HG03457 (cell line): ENCODE data around the gene MYO5A.

Experiments used
- ATAC-seq: cut with Tn5 transposase; IDR thresholded peaks from one replicate; pipeline ENCODE4 v1.9.1; 2021; ENCODE audit warnings: moderate number of reproducible peaks; ENCODE audit not compliant: unreplicated experiment

MYO5A gene

DNA sequence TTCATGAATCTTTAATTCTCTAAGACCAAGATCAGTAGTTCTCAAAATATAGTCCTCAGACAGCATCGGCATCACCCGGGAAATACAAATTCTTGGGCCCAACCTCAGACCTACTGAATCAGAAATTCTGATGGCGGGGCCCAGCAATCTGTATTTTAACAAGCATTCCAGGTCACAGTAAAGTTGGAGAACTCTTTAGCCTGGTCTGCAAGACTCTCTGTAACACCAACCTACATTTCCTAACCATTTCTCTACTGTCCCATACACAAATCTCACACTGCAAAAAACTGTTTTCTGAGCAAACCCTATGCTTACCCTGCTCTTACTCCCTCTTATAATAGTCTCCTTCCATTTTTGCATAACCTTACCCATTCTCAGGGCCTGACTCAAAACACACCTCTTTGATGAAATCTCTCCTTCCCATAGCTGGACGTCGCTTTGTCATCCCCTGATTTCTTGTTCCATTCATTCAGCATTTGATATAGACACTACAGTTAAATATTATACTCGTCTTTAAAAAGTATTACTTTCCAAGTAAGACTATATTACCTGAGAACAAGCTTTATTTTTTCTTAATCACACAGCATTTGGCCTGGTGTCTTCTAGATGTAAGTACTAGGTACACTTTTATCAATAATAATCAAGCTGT, 149.8 kb downstream of the MYO5A start:
- ATAC-seq, result peak; percentile 27

DNA sequence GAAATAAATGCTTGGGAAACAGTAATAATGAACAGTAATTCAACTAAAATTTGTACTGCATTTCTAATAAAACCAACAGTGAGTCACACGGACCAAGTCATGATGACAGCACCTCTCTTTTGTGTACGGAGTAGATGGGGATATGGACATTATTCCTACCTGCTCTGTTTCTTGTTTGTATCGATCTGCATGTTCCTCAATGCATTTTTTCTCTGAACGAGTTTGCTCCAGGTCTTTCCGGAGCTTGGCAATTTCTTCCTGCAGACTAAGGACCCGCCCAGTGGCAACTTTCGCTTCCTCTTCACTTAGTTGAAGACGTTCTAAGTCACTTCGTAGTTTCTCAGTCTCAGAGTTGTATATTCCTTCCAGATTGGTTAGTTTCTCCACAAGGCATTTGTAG, 158.7 kb downstream of the MYO5A start:
- ATAC-seq, result no peak

DNA sequence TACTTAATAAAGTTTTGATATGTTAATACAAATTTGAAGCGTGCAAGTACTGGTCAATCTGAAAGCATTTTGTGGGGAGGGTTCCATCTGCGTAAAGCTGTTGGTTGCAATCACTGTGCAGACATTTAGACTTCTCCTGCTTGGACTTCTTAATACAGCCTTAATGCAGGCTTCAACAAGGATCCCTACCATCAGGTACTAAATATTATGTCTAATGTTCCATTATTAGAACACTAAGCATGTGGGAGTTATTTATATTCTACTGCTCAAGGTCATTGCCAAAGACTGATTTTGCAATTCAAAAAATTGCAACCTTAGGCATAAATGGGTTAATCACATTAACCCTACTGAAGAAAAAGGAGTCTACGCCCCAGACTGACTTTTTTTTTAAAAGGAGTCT, 159.2 kb downstream of the MYO5A start:
- ATAC-seq, result no peak

DNA sequence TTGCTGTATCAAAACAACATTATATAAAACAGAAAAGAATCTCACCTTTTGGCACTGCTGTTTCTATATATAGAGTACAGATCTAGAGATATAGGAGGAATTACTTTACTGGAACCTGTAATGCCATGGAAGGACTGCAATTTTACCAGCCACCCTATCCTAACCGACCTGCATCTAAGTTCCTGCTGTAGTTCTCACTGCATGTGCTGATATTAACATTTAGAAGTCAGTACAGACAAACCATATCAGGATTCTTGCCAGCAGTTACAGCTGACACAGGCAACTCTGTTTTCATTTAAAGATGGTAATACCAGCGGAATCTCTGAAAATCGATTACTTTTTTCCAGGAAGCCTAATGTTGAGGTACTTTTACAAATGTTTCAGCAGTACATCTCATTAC, 159.7 kb downstream of the MYO5A start:
- ATAC-seq, result no peak

DNA sequence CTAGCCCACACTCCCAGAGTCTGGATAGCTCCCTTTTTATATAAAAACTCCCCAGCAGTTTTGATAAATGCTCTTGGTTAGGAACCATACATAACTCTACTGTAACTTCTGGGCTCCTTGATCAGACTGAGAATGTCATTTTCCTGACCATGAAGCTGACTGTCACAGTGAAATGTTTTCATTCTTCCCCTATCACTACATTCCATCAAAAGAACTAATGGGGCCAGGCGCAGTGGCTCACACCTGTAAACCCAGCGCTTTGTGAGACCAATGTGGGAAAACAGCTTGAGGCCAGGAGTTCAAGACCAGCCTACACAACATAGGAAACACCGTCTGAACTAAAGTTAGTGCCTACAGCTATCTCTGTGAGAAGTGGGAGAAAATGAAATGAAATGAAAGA, 160.3 kb downstream of the MYO5A start:
- no peak for ATAC-seq

DNA sequence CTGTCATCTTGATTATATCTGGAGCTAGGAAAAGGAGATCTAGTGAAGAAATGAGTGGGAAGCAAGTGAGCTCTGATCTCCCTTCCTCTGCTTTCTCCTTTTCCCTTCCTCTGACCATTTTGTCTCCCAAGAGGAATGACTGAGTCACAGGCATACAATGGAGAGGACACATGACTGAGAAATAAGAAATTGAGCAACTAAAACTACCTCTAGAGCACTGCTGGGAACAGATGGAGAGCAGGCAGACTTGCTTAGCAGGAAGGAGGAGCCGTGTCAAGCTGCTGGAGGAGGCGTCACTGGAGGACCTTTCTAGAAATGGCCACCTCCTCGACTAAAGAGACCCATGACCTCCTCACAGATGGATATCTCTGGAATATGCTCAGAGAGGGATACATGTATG, 166.2 kb downstream of the MYO5A start:
- no peak for ATAC-seq

DNA sequence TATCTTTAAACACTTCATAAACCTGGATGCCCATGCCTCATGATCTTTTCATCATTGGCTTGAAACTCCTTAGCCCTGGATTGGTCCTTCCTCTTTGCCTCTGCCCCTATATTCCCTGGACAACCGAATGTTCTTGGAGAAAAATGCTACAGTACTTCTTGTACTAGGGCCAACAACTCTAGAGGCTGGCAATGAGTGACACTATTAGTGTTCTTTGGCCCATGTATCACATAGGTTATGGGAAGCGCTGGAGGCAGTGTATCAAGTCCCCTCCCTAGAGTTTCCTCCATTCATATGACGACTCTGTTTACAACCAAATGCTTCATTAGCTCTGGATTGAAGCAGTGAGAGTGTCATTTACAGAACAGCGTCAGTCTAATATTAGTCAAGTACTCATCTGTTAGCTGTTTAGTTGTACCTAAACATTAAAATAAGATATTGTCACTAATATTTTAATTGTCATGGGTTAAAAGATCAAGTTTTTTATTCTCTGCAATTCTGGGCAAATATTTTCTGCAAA, 166.6 kb downstream of the MYO5A start:
- ATAC-seq, result no peak

DNA sequence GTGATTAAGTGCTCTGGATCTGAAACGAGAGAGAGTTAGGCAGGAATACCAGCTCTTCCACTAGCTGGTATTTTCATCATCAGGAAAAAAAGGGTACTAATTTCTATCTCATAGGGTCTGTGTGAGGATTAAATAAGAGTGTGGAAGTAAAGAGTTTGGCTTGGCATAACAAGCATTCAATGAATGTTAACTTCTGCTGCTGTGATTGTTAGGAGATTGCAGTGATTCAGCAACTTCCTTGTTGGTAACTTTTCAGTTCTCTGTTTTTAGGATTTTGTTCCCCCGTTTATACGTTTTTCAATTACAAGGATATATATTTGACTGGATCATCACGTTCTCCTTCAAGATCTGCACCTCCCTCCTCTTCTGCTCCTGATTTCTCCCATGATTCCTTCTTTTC, 167.2 kb downstream of the MYO5A start:
- ATAC-seq, result no peak

DNA sequence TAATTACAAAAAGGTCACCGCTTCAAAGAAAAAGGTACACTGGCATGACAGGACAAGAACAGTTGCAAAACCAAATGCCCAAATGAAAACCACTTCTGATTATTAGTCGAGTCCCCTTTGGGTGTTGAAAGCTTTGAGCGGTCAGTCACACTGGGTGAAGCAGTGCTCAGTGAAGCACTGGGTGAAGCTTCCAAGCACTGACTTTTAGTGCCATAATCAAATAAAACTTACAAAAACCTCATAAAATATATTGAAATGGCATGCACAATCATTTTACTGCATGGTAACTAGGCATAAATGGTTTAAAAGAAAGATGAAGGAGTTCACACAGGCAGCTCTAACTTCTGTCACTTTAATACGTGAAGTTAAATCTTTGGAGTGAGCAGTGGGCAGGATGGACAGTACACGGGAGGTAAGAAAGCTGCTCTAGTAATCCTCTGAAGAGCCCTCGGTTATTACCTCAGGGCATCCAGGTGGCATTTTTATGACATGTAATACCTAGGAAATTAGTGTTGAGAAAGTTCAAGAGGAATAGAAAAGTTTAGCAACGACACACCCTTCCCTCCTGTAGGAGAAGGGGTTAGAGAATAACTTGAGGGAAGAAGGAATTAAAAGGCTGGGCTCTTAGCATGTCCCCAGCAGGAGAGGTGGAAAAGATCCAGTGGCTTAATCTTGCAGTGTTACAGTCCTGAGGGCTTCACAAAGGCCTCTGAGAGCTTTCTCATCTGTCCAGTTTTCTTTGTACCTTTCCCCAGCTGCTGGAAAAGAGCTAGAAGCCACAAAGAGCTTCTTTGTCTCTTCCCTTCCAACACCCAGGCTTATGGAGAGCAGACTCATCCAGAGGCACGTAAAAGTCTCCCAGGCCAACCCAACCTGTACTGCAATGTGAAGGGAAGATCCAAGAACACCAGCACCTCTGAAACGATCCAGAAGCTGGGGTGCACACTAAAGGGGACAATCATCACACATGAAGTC, 168.2 kb downstream of the MYO5A start:
- no peak for ATAC-seq

DNA sequence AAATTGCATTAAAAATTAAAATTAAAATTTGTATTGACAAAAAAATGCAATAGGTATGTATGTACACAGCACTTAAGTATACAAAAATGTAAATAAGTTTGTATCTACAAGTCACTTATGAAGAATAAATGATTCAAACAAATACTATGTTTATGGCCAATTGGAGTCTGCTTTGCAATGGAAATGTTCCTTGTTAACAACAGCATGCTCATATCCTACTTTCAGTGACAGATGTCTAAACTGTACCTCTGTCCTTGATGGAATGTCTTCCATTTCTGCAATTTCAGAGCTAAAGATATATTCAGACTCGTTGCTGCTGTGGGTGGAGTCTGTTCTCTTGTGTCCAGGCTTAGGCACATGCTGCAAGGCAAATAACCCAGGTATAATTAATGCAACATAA, 169.0 kb downstream of the MYO5A start:
- no peak for ATAC-seq

DNA sequence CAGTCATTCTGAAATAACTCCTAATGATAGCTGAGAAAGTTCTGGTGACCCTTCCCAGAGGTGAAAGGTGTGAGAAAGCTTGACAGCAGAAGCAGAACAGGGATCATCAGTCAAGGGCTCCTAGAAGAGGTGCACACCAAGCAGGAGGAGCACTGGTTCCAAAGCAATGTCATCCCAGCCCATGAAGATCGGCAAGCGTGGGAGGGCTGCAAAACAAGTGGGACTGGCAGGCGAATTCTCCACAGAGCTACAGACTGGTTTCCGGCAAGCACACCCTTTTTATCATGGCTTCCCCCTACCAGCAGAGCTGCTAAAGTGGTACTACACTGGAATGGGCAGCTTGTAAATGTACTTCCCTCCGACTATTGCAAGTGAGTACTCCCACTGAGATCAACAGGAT, 170.7 kb downstream of the MYO5A start:
- ATAC-seq, result no peak

DNA sequence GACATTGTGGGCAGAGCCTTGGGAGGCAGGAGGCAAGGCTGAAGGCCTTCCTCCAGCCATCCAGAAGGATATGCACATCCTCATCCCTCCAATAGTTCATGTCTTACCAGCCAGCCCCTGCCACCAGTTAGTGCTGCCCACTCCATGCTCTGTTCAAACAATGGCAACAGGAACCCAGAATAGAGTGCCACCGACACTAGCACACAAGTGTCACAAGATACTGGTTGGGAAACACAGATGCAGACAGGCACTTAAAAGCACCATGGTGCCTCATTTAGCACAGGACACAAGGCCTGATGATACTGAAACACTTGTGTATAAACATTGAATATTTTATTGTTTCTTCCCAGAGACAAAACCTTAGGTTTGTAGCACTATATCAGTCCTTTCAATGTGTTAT, 176.6 kb downstream of the MYO5A start:
- no peak for ATAC-seq

DNA sequence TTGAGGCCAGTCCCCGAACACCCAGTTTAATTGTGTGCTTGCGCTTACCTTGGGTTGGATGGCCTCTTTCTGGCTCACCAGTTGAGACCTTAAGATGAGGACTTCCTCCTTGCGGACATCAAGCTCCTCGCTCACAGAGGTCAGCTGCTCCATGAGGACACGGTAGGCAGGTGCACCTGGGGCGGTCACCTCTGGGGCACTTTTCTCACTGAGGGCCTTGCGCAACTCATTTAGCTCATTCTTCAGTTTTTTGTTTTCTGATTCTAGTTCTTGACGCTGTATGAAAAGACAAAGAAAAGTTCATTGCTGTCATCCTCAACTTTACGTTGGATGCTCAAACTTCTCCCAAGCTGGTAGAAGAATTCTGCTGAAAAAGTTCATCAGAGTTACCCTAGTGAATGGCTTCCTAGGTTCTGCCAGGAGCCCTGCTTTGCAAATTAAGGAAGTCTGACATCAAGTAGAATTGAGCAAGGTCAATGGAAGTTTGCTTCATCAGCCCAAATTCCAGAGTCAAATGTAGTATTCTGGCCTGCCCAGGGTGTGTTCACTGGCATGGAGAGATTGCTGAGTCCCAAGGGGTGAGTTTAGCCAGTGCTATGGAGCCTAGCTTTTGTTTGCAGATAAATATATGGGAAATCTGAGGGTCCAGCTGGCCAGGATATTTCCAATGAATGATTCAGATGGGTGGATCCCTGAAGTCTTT, 177.3 kb downstream of the MYO5A start:
- no peak for ATAC-seq

DNA sequence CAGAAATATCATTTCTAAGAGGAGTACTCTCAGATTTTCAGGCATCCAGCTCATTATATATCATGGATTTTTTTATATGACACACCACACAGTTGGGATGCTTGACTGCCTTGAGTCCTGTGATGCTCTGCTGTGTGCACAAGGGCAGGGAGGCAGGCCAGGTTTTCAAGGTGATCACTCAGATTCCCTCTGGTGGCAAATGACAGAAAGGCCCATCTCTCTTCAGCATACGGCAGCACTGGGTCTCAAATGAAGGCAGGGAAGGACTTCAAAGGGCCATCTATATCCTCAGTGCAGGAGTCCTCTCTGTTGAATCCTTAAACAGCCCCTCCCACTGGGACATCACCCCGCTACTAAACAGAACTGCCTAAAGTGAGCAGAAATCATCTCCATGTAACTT, 178.3 kb downstream of the MYO5A start:
- no peak for ATAC-seq

DNA sequence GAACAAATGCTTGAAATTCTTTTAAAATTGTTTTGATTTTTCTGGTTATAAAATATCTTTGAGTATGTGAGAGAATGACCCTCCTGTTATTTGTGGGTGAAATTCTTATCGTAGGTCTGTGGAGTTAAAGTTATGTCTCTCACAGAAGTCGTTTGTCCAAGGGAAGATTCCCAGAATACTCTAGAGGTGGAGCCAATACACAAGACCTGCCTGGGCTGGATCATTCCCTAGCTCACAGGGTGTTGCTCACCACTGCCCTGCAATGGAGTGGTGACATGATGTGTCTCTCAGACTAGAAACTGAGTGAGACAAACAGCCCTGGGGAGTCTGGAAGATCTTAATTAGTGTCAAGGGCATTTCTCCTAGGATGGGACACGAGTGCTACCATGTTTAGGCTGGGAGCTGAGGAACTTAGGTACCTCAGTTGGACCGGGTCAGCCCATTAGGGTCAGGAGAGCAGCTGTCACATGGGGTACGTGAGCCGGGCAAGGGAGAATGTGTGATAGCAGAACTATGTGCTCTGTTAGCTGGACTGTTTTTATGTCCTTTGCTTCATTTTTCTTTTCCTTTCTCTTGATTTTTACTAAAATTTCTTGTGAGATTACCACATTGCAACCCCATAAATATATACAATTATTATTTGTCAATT, 179.5 kb downstream of the MYO5A start:
- ATAC-seq, result no peak

DNA sequence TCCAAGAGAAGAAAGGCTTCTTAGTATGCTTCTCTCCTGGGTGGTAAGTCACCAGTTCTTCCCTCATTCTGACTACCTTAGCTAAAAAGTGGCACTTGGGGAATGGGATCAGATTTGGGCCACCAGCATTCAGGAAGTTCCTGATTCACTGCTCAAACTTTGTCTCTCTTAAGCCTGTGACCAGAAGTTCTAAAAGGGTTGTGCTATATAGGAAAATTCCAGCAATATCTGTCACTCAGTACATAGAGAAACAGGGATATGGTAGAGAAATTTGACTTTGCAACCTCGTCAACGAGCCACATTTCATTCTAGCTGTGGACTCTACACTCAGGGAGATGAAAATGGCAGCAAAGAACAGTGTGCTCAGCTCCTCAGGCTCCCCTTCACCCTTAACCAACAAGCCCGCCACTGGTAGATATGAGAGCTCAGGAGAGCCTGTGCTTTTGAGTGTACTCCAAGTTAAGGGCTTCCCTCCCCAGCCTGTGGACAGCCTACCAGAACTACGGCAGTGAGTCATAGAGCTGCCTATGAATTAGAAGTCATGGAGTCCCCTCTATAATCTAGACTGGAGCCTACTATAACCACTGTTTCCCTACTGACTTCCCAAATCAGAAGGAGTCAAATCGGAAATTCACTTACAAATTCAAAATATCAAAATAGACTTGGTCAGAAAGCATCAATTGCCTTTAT, 180.5 kb downstream of the MYO5A start:
- ATAC-seq, result no peak

DNA sequence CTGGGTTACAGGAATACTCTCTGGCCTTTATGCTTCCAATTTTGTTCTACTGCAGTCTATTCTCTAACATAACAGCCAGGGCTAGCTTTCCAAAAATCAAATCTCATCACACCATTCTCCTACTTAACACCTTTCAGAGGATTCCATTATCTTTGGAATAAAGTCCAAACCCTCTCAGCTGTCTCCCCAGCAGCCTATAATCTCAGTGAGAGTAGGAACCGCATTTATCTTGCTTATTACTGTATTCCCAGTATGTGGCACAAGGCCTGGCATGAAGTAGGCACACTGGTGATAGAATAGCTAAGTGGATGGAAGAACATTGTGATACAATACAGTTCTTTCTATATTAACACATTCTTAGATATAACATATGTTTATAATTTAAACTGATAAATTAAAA, 184.1 kb downstream of the MYO5A start:
- no peak for ATAC-seq

DNA sequence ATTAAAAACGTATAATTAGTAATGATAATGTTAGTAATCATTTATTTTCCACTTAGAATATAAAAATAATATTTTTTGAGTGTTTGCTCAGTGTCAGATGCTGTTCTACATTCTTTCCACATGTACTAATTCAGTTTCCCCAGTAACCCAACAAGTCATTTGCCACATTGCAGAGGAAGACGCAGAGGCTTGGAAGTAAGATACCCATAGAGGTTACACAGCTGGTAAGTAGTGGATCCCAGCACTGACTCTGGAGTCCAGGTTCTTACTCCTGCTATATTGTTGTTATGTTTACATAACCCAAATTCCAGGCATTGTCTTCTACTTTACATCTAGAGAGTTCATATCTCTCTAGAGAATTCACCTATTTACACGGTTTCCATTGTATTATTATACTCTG, 184.8 kb downstream of the MYO5A start:
- no peak for ATAC-seq

DNA sequence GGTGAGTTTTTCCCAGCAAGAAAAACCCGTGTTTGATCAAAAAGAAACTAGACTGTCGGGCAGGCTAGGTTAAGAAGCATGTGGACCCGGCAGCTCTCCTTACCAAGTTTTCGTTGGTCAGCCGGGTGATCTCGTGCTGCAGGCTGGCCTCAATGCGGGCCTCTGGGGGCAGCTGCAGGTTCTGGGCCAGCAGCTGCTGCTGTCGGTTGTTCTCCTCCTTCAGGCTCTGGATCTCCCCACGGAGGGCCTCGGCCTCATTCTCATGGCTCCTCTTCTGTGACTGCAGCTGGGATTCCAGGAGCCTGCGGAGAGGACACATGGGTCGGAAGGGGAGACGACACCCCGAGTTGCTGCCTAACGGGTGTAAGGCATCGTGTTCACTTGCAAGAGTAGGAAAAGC, 188.6 kb downstream of the MYO5A start:
- no peak for ATAC-seq

DNA sequence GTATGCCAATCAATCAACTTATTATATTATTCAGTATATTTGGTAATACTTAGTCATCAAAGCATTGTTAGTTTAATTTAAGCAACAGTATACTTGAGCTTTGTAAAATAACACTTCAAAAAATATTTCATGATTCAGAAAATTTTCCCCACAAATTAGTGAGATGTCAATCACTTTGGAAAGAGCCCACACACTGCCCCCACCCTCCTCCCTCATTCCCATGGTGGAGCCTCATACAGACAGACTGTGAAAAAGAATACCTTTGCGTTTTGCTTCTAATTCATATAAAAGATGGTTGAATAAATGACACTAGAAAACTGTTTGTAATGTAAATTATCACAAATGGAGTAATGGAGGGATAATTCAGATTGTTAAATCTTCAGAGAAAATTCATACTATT, 189.8 kb downstream of the MYO5A start:
- ATAC-seq, result no peak
